Stimulated activated naive CD8-positive, alpha-beta T cell treated with anti-CD3 and anti-CD28 coated beads, Interleukin-15, Interleukin-2, amounts not matched to agents 100 U/mL and 50 U/mL, for 24 hours (primary cell): ENCODE data around the gene GNA12.
A peak's percentile ranks its signal among the peaks of the same experiment; 100 is the strongest.
"Not testable (repeated sequence)": the region's sequence is repeated elsewhere in the genome, so short reads cannot be mapped to it uniquely, and the experiment has no call there.

Source experiments
- ATAC-seq: fragments of 150-1000 bp; cut with Tn5 transposase; one replicate; pipeline ENCODE4 v1.10.0; 2021
- DNase-seq: peaks from one replicate; pipeline ENCODE4 v3.0.0; 2021

The GNA12 gene

GRCh38 chr7:2748684-2749083, 95.4 kb downstream of the GNA12 start:
- not testable (repeated sequence) for ATAC-seq

GRCh38 chr7:2743523-2744185, 100.5 kb downstream of the GNA12 start:
- not testable (repeated sequence) for ATAC-seq, DNase-seq

More at GRCh38 chr7:2748684-2749083, 95.4 kb downstream of the GNA12 start:
- not testable (repeated sequence) for DNase-seq

GRCh38 chr7:2738766-2739549, 105.2 kb downstream of the GNA12 start:
- ATAC-seq (no peak), DNase-seq (no peak)

- no peak for DNase-seq
- no peak for ATAC-seq
Observed at GRCh38 chr7:2737771-2738540, 106.2 kb downstream of the GNA12 start.

DNA sequence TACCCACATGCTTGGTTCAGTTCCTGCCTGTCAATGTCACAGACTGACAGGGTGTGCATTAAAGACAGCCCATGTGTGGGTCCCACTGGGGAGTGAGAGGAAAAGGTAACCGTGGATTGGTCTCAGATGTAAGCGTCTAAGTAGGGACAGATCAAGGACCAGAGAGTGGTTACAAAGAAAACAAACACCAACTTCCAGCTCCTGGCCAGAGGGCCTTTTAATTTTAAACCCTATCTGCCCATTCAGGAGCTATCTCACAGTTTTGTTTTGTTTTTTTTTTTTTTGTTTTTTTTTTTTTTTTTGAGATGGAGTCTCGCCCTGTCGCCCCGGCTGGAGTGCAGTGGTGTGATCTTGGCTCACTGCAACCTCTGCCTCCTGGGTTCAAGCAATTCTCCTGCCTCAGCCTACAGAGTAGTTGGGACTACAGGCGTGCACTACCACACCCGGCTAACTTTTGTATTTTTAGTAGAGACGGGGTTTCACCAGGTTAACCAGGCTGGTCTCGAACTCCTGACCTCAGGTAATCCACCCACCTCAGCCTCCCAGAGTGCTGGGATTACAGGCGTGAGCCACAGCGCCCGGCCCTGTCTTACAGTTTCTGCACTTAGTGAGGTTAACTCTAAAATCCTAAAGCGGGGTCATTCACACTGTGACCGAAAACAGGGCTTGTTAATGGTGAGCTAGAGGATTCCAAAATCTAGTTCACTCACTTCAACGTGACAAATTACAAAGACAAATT, 106.9 kb downstream of the GNA12 start:
- not testable (repeated sequence) for ATAC-seq, DNase-seq

DNA sequence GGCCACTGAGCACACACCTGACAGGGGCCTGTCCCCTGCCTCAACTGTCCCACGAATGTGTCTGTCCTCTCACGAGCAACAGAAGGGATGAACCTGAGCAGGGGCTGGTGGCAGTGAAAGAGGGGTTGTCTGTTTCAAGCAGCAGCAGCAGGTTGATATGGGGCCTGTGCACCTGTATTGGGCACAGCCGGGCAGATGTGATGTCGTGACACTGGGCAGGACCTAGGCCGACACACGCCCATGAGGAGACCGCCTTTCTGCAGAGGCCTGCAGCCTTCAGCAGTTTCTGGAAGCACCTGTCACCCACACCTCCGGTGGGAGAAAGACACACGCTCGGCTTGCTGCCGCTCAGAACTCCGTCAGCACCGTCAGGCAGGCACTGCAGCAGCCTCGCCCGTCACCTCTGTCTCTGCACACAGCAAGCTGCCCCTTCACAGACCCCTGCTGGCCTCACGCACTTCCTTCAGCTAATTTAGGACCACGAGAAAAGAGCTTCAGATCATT, 107.6 kb downstream of the GNA12 start:
- no peak for DNase-seq
- ATAC-seq, result no peak

GRCh38 chr7:2735744-2736143, 108.4 kb downstream of the GNA12 start:
- ATAC-seq, result no peak
- DNase-seq, result no peak

DNA sequence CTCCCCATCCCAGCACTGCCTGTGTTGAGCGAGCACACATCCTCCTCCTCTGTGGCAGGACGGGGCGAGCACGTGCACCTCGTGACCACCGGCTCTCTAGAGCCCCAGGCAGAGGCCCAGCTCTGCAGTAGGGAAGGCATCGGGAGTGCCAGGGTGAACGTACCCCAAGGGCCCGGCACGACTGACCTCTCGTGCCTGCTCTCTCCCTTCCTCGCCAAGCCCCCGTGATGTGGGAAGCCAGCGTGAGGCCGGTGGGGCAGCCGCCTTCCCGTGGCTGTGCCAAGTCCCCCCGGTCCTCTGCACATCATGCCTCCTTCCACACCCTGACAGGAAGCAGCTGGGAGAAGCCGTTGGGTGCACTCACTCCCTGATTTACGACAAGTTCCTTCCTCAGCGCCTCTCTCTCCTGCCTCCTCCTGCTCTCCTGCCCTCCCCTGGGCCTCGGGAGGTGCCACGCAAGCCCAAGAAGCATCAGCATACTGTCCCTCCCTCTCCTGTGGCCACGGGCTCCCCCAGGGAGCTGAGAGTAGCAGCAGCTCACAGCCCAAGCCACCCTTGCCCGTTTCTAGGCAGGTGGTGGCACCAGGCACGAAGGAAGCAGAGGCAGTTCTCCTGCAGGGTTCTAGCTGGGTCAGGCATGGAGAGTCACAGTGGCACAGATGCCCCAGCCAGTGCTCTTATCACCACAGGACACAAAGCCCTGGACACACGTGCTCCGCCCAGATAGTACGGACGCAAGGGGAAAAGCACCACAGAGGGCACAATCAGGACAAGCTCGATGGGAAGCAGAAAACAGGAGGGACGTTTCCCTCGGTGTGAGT, 109.1 kb downstream of the GNA12 start:
- DNase-seq (no peak), ATAC-seq (peak; percentile 47)

- ATAC-seq, result no peak
Observed at GRCh38 chr7:2734084-2734686, 109.9 kb downstream of the GNA12 start.

DNA sequence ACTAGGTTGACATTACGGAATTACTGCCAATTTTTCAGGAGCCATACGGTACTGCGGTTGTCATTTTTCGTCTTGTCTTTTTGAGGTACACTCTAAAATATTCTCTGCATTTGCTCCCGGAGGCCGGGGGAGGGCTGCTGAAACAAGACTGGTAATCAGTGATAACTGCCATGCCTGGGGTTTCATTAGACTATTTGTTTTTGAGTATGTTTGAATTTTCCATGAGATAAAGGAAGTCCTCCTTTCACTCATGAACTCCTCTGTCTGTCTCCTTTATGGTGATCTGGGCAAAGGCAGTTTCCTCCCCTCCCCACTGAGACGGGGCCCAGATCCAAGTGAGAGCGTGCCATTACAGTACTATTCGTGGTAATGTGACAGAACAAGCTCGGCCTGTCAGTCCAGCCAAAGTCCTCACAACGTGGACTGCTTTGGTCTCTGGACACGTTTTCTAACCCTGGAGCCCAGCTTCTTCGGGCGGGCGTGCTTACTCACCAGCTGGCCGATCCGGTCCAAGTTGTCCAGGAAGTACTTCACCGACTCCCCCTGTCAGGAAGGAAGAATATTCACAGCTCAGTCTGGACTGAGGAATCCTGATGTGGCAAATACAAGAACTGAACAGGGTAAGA, 111.0 kb downstream of the GNA12 start:
- DNase-seq, result no peak
- no peak for ATAC-seq

More at GRCh38 chr7:2734084-2734686, 109.9 kb downstream of the GNA12 start:
- no peak for DNase-seq

DNA sequence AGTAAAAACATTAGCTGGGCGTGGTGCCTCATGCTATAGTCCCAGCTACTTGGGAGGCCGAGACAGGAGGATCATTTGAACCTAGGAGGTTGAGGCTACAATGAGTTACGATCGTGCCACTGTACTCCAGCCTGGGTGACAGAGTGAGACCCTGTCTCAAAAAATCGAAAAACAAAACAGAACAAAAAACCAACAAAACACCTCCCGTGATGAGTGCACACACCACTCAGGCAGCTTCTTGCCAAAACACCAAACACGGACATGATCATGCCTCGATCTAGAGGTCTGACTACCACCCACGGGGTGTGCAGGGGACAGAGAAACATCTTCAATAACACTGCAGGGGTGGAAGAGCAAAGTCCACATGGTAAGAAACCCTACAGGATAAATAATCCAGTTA, 111.7 kb downstream of the GNA12 start:
- ATAC-seq (no peak), DNase-seq (no peak)

GRCh38 chr7:2730846-2731770, 113.0 kb downstream of the GNA12 start:
- ATAC-seq (no peak), DNase-seq (no peak)

DNA sequence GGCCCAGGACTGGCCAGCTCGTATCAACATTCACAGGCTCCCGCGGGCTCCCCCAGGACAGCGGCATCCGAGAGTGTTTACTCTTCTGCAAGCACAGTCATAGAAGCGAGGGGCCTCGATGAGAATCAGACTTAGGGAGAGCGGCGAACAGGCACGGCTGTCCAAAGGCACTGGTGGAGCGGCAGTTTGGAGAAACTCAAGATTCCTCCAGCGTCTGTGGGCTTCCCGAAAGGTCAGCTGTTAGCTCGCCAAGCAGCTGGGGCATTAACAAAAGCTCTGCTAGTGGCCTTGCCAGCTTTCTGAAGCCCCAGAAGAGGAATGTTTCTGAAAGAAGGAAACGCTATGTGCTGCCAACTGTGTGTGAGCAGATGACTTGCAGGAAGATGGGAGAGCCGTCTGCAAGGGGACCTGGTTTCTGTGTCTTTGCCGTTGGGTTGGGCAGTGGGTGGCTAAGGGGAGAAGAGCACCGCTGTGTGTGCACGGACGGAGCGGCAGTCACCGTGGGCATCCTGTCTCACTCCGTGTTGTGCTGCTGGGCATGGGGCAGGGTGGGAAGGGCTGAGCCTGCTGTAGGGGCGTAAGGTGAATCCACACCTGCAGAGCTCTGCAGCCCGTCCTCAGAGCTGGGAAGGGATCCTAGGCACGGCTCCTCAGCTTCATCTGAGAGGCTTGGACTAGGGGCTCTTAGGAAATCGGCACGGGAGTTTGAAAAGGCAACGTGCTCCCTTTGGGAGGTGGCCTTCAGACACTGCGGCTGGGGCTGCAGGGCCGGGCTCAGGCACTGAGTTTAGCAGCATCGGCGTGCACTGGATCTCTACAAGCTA, 114.0 kb downstream of the GNA12 start:
- DNase-seq (no peak), ATAC-seq (no peak)

GRCh38 chr7:2729031-2729892, 114.8 kb downstream of the GNA12 start:
- ATAC-seq, result no peak
- no peak for DNase-seq

DNA sequence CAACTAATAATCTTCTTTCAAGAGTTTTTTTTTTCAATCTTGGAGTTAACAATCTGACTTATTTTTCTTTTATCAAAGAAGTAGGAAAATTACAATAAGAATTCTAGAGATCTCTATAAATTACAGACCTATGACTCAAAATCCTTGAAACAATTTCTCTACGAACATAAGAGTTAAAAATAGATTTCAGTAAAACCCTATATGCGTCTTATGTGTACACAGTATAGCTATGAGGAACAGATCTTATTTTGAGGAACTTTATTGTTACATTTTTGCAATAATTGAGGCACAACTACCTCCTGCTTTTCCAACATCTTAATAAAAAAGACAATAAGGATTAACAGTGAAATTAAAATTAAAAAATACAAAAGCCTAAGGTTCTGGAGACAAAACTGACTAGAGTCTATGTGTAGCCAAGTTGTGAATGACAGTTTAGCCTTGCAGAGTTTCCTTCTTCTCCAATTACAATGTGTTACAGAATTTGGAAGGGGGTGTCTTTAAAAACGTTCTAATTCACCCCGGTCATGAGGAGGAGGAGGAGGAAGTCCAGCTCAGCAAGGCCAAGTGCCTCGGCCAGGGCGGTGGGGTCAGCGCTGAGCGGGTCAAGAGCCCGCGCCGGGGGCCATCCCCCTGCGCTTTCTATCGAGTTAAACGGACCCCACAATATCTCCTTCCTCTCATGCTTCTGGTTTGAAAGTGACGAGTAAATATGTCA, 115.6 kb downstream of the GNA12 start:
- no peak for ATAC-seq

DNA sequence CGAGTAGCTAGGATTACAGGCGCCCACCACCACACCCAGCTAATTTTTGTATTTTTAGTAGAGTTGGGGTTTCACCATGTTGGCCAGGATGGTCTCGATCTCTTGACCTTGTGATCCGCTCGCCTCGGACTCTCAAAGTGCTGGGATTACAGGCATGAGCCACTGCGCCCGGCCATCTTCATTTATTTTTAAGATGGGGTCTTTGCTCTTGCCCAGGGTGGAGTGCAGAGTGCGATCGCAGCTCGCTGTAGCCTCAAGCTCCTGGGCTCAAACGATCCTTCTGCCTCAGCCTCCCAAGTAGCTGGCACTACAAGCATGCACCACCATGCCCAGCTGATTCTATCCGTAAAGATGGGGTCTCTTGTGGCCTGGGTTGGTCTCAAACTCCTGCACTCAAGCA, 116.9 kb downstream of the GNA12 start:
- not testable (repeated sequence) for DNase-seq, ATAC-seq

More for the DNA sequence above, 115.6 kb downstream of the GNA12 start:
- DNase-seq, result no peak
